LNCaP clone FGC (cell line): Measurements from ENCODE around the gene TSHZ1.

Experiments
- DNase-seq: peaks from one replicate; pipeline ENCODE4 v3.0.0-alpha.2; 2011; ENCODE audit warnings: low read depth
- H3K4me3 ChIP-seq: 2 replicates; pipeline ENCODE4 v1.5.1; 2011; ENCODE audit warnings: mild to moderate bottlenecking, low read depth, low read length, control low read depth
- TF ChIP-seq, protein P1 (sequence below): IDR thresholded peaks from 2 replicates; pipeline ENCODE4 v1.5.1; 2012; ENCODE audit warnings: mild to moderate bottlenecking; ENCODE audit not compliant: control insufficient read depth, insufficient read depth; ENCODE audit errors: extremely low read depth

The TSHZ1 gene

GRCh38 chr18:75338631-75339030, 128.0 kb downstream of the TSHZ1 start:
- TF ChIP-seq, protein P1, sequence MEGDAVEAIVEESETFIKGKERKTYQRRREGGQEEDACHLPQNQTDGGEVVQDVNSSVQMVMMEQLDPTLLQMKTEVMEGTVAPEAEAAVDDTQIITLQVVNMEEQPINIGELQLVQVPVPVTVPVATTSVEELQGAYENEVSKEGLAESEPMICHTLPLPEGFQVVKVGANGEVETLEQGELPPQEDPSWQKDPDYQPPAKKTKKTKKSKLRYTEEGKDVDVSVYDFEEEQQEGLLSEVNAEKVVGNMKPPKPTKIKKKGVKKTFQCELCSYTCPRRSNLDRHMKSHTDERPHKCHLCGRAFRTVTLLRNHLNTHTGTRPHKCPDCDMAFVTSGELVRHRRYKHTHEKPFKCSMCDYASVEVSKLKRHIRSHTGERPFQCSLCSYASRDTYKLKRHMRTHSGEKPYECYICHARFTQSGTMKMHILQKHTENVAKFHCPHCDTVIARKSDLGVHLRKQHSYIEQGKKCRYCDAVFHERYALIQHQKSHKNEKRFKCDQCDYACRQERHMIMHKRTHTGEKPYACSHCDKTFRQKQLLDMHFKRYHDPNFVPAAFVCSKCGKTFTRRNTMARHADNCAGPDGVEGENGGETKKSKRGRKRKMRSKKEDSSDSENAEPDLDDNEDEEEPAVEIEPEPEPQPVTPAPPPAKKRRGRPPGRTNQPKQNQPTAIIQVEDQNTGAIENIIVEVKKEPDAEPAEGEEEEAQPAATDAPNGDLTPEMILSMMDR: no peak
- no peak for DNase-seq
- H3K4me3 ChIP-seq: no peak overlapping the region
